ENCODE data around the gene VEZF1. TPM values are rescaled to one million over a fixed set of nuclear protein-coding genes. Genes with fewer than 3 reads are reported as not detected.
A peak's percentile ranks its signal among the peaks of the same experiment; 100 is the strongest.

Gene VEZF1
- total and polyA plus RNA-seq, 2 donors (not counting 3 experiments of a cell fraction or from before 2014, with no cell fraction given) = 27.8 to 59.0 TPM

DNA sequence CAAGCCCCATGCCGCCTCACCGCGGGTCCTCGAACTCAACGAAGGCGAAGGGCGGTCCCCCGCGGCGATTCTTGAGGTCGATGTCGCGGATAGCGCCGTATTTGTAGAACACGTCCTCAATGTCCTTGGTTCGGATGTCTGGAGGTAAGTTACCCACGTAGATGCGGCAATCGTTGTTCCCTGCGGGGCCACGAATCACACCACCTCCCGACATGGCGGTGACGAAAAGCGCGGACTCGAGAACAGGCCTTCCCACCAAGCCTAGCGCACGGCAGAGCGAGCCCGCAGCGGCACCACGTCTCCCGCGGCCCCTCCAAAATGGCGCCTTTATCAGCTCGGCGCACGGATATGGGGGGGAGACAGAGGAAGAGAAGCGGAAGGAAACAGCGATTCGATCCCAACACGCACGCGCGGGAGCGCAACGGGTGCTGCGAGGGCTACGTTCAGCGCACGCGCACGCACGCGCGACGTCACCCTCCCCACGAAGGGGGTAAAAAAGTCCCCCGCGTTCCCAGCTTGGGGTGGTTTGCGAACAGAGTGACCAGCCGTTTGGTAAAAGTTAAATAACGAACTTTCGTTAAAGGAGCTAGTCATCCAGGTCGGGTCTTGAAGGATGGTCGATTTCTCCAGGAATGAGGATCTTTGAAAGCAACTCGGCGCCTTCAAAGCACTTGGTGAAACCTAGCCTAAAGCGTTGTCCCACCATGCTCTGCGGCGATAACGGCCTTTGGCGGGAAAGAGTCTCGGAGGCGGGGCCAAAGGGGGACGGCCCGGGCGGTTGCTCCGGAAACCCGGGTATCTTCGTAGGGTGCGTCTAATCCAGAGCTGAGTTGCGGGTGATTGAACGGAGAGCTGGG is 19.1 kb upstream of the VEZF1 start, which contains the start of gene SRSF1:
Gene SRSF1, minus strand, starts transcription at position 323 of the 857 bp plus-strand sequence. Its CDS starts 109 bp downstream, at position 214.
- H2AFZ ChIP-seq (ENCODE audit: low read depth, low read length) = peak within 1 kb of the TSS; percentile 81
- peaks cover 36% of the 10 kb centered on the region for H3K4me1 ChIP-seq (ENCODE audit: control insufficient read depth, extremely low read depth, insufficient read depth, low read length)
- TF ChIP-seq GATA2 (IDR thresholded peaks at IDR 0.05; ENCODE audit: insufficient read depth, insufficient read length, low read depth, low read length) = no peak
- no peak for TF ChIP-seq JUN (IDR thresholded peaks at IDR 0.05; ENCODE audit: borderline replicate concordance, insufficient read depth, insufficient read length, low read depth)
- TF ChIP-seq FOS (IDR thresholded peaks at IDR 0.05; ENCODE audit: borderline replicate concordance, insufficient read depth, low read length) = no peak
- TF ChIP-seq, protein P1, sequence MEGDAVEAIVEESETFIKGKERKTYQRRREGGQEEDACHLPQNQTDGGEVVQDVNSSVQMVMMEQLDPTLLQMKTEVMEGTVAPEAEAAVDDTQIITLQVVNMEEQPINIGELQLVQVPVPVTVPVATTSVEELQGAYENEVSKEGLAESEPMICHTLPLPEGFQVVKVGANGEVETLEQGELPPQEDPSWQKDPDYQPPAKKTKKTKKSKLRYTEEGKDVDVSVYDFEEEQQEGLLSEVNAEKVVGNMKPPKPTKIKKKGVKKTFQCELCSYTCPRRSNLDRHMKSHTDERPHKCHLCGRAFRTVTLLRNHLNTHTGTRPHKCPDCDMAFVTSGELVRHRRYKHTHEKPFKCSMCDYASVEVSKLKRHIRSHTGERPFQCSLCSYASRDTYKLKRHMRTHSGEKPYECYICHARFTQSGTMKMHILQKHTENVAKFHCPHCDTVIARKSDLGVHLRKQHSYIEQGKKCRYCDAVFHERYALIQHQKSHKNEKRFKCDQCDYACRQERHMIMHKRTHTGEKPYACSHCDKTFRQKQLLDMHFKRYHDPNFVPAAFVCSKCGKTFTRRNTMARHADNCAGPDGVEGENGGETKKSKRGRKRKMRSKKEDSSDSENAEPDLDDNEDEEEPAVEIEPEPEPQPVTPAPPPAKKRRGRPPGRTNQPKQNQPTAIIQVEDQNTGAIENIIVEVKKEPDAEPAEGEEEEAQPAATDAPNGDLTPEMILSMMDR (IDR thresholded peaks at IDR 0.05; ENCODE audit: extremely low read depth in 1 of 2, insufficient read depth in 1 of 2, low read depth in 1 of 2, low read length in 2 of 2) = no peak
- peak; percentile 97 for TF ChIP-seq POLR2A (IDR thresholded peaks at IDR 0.05; ENCODE audit: low read depth, low read length)
- TF ChIP-seq MAX (IDR thresholded peaks at IDR 0.05; ENCODE audit: insufficient read depth, insufficient read length) = peak; percentile 74
- peak; percentile 91 for TF ChIP-seq MYC (IDR thresholded peaks at IDR 0.05; ENCODE audit: low read depth, low read length)
- TF ChIP-seq EZH2 (IDR thresholded peaks at IDR 0.05; ENCODE audit: borderline replicate concordance, low read depth, low read length, severe bottlenecking) = no peak
- TF ChIP-seq POLR2AphosphoS5 (IDR thresholded peaks at IDR 0.05; ENCODE audit: insufficient read depth, low read depth, low read length) = peak; percentile 96
- H3K9me3 ChIP-seq (replicated peaks; ENCODE audit: control insufficient read depth, insufficient read depth, low read length) = no peaks in the 10 kb centered on the region
- intact Hi-C loops (cut with micrococcal nuclease) = loop anchor here (1.0 to 2.0 kb wide), 3 partner anchors 76 to 346 kb away; partner anchors contain the start of genes DYNLL2 and SUPT4H1
- peak within 1 kb of the TSS; percentile 85 for H3K4me2 ChIP-seq (ENCODE audit: insufficient read depth, low read length)
- peak within 1 kb of the TSS; percentile 90 for H3K9ac ChIP-seq (replicated peaks; ENCODE audit: extremely low read depth, insufficient read depth, low read length)
- H3K27ac ChIP-seq (ENCODE audit: insufficient read depth, low read depth, low read length) = peak within 1 kb of the TSS; percentile 67
- DNase-seq (ENCODE audit: low read depth, low spot score) (peak; percentile 98), FAIRE-seq (peak; percentile 87)
- dilution Hi-C loops (cut with MboI; ENCODE audit: extremely low pct_ligation_motif_present, low sequenced_read_pairs) = no loop called here
- peaks cover 48% of the 10 kb centered on the region for H3K79me2 ChIP-seq (ENCODE audit: control insufficient read depth, insufficient read depth, low read length)
- peak within 1 kb of the TSS; percentile 39 to 95 (median 85) for H3K4me3 ChIP-seq (replicated peaks in 1 of 3; ENCODE audit: insufficient read depth in 1 of 3, low read depth in 1 of 3, low read length in 3 of 3)
- BruUV-seq (replicated peaks) = TSS peak; percentile 44
- ChIA-PET POLR2A (interaction anchor here (0.7 to 2.4 kb wide), 13 partner anchors 11 to 624 kb away, joined by 3 to 19 read pairs (median 3); partner anchors contain the start of genes DYNLL2, MRPS23, SUPT4H1 and VEZF1), CTCF (interaction anchor here (0.7 to 1.9 kb wide), 13 partner anchors 8 to 223 kb away, joined by 3 to 11 read pairs (median 5); partner anchors contain the start of gene DYNLL2)
- H4K20me1 ChIP-seq (replicated peaks; ENCODE audit: control insufficient read depth, extremely low read depth, insufficient read depth, low read length) = peaks cover 2% of the 10 kb centered on the region
- no peaks in the 10 kb centered on the region for H3K27me3 ChIP-seq (ENCODE audit: control insufficient read depth in 2 of 2, insufficient read depth in 2 of 2, low read length in 2 of 2)
- H3K36me3 ChIP-seq (ENCODE audit: control insufficient read depth in 2 of 2, extremely low read depth in 1 of 2, insufficient read depth in 2 of 2, low read length in 2 of 2) = peaks cover 13 to 18% of the 10 kb centered on the region in 2 experiments
- no peaks in the 10 kb centered on the region for H3K9me1 ChIP-seq (replicated peaks; ENCODE audit: control insufficient read depth, extremely low read depth, insufficient read depth, low read length)

Measured in endothelial cell of umbilical vein (primary cell).